HG03139 (cell line): ENCODE measurements around the gene SERGEF.
A peak's percentile ranks its signal among the peaks of the same experiment; 100 is the strongest.

ENCODE experiments used
- ATAC-seq: cut with Tn5 transposase; IDR thresholded peaks from one replicate; pipeline ENCODE4 v1.9.1; 2021; ENCODE audit not compliant: unreplicated experiment

The SERGEF gene

GRCh38 chr11:17760102-17761029 lies 252.5 kb downstream of the SERGEF start:
- ATAC-seq = peak; percentile 83

GRCh38 chr11:17755891-17756290 lies 257.0 kb downstream of the SERGEF start:
- ATAC-seq = no peak

GRCh38 chr11:17753641-17754040 lies 259.2 kb downstream of the SERGEF start:
- no peak for ATAC-seq

- no peak for ATAC-seq
Observed at GRCh38 chr11:17753153-17753552, 259.7 kb downstream of the SERGEF start.

GRCh38 chr11:17752144-17752543 lies 260.7 kb downstream of the SERGEF start:
- no peak for ATAC-seq

GRCh38 chr11:17751558-17751957 lies 261.3 kb downstream of the SERGEF start:
- no peak for ATAC-seq

GRCh38 chr11:17750801-17751165 lies 262.1 kb downstream of the SERGEF start:
- no peak for ATAC-seq

- no peak for ATAC-seq
Observed at GRCh38 chr11:17750013-17750800, 262.6 kb downstream of the SERGEF start.

GRCh38 chr11:17748761-17749721 lies 263.8 kb downstream of the SERGEF start:
- no peak for ATAC-seq

GRCh38 chr11:17748044-17748443 lies 264.8 kb downstream of the SERGEF start:
- no peak for ATAC-seq

- no peak for ATAC-seq
Observed at GRCh38 chr11:17747131-17747955, 265.5 kb downstream of the SERGEF start.

- ATAC-seq = no peak
Observed at GRCh38 chr11:17746096-17746495, 266.8 kb downstream of the SERGEF start.

GRCh38 chr11:17745023-17745772 lies 267.6 kb downstream of the SERGEF start:
- ATAC-seq = no peak

GRCh38 chr11:17744151-17744940 lies 268.5 kb downstream of the SERGEF start:
- no peak for ATAC-seq

- no peak for ATAC-seq
Observed at GRCh38 chr11:17743808-17744119, 269.1 kb downstream of the SERGEF start.

GRCh38 chr11:17743026-17743807 lies 269.6 kb downstream of the SERGEF start:
- ATAC-seq = no peak

- no peak for ATAC-seq
Observed at GRCh38 chr11:17742019-17742418, 270.8 kb downstream of the SERGEF start.

GRCh38 chr11:17741487-17741886 lies 271.4 kb downstream of the SERGEF start:
- ATAC-seq = no peak
